ENCODE measurements around the gene CXCL11. TPM values are rescaled to one million over a fixed set of nuclear protein-coding genes. Genes with fewer than 3 reads are reported as not detected.
"Not testable (repeated sequence)": the region's sequence is repeated elsewhere in the genome, so short reads cannot be mapped to it uniquely, and the experiment has no call there.

Gene CXCL11
- total and polyA plus RNA-seq, 2 donors from 2014 or later, result not detected

GRCh38 chr4:76042241-76042998 lies 6.5 kb upstream of the CXCL11 start:
- H3K27me3 ChIP-seq (ENCODE audit: control insufficient read depth, insufficient read depth, low read length); H3K4me3 ChIP-seq (ENCODE audit: low read length in 3 of 3); DNase-seq; FAIRE-seq; H3K9ac ChIP-seq (ENCODE audit: low read length in 3 of 3); H3K4me1 ChIP-seq (ENCODE audit: control insufficient read depth in 2 of 3, insufficient read depth in 2 of 3, low read depth in 1 of 3, low read length in 3 of 3); intact Hi-C loops (cut with DNase I); H3K36me3 ChIP-seq (ENCODE audit: control insufficient read depth in 2 of 3, insufficient read depth in 3 of 3, low read length in 3 of 3); H3K27ac ChIP-seq (ENCODE audit: low read depth in 2 of 2, low read length in 2 of 2); H3K9me3 ChIP-seq (ENCODE audit: control insufficient read depth in 2 of 3, insufficient read depth in 1 of 3, low read length in 3 of 3): not testable (repeated sequence)

- H3K4me1 ChIP-seq (ENCODE audit: control insufficient read depth in 2 of 3, insufficient read depth in 2 of 3, low read depth in 1 of 3, low read length in 3 of 3), result no peaks in the 10 kb centered on the region
- H3K9me3 ChIP-seq (ENCODE audit: control insufficient read depth in 2 of 3, insufficient read depth in 1 of 3, low read length in 3 of 3), result no peaks in the 10 kb centered on the region
- no peaks in the 10 kb centered on the region for H3K27me3 ChIP-seq (ENCODE audit: control insufficient read depth, insufficient read depth, low read length)
- intact Hi-C loops (cut with DNase I), result no loop called here
- no peak overlapping the region for H3K9ac ChIP-seq (ENCODE audit: low read length in 3 of 3)
- no peak overlapping the region for H3K4me3 ChIP-seq (ENCODE audit: low read length in 3 of 3)
- TF ChIP-seq CTCF (IDR thresholded peaks at IDR 0.05; ENCODE audit: borderline replicate concordance, extremely low read depth, insufficient read depth), result no peak
- FAIRE-seq (no peak), DNase-seq (no peak)
- no peak overlapping the region for H3K27ac ChIP-seq (ENCODE audit: low read depth in 2 of 2, low read length in 2 of 2)
- H3K36me3 ChIP-seq (ENCODE audit: control insufficient read depth in 2 of 3, insufficient read depth in 3 of 3, low read length in 3 of 3), result no peaks in the 10 kb centered on the region
Observed at GRCh38 chr4:76036855-76037254, 985 bp upstream of the CXCL11 start.

- no peaks in the 10 kb centered on the region for H3K4me1 ChIP-seq (ENCODE audit: control insufficient read depth in 2 of 3, insufficient read depth in 2 of 3, low read depth in 1 of 3, low read length in 3 of 3)
- no peak for TF ChIP-seq CTCF (IDR thresholded peaks at IDR 0.05; ENCODE audit: borderline replicate concordance, extremely low read depth, insufficient read depth)
- intact Hi-C loops (cut with DNase I), result no loop called here
- no peak for DNase-seq
- H3K27ac ChIP-seq (ENCODE audit: low read depth in 2 of 2, low read length in 2 of 2), result no peak overlapping the region
- no peak overlapping the region for H3K9ac ChIP-seq (ENCODE audit: low read length in 3 of 3)
- no peaks in the 10 kb centered on the region for H3K9me3 ChIP-seq (ENCODE audit: control insufficient read depth in 2 of 3, insufficient read depth in 1 of 3, low read length in 3 of 3)
- no peak for FAIRE-seq
- H3K36me3 ChIP-seq (ENCODE audit: control insufficient read depth in 2 of 3, insufficient read depth in 3 of 3, low read length in 3 of 3), result no peaks in the 10 kb centered on the region
- no peak overlapping the region for H3K4me3 ChIP-seq (ENCODE audit: low read length in 3 of 3)
- no peaks in the 10 kb centered on the region for H3K27me3 ChIP-seq (ENCODE audit: control insufficient read depth, insufficient read depth, low read length)
Observed at GRCh38 chr4:76035141-76035540, 729 bp downstream of the CXCL11 start.

- no peak overlapping the region for H3K27ac ChIP-seq (ENCODE audit: low read depth in 2 of 2, low read length in 2 of 2)
- H3K4me3 ChIP-seq (ENCODE audit: low read length in 3 of 3), result no peak overlapping the region
- peaks cover 0 to 3% (median 0%) of the 10 kb centered on the region in 3 donors for H3K4me1 ChIP-seq (ENCODE audit: control insufficient read depth in 2 of 3, insufficient read depth in 2 of 3, low read depth in 1 of 3, low read length in 3 of 3)
- no peak overlapping the region for H3K9ac ChIP-seq (ENCODE audit: low read length in 3 of 3)
- TF ChIP-seq CTCF (IDR thresholded peaks at IDR 0.05; ENCODE audit: borderline replicate concordance, extremely low read depth, insufficient read depth), result no peak
- no peak for FAIRE-seq
- H3K27me3 ChIP-seq (ENCODE audit: control insufficient read depth, insufficient read depth, low read length), result no peaks in the 10 kb centered on the region
- H3K36me3 ChIP-seq (ENCODE audit: control insufficient read depth in 2 of 3, insufficient read depth in 3 of 3, low read length in 3 of 3), result no peaks in the 10 kb centered on the region
- DNase-seq, result no peak
- no peaks in the 10 kb centered on the region for H3K9me3 ChIP-seq (ENCODE audit: control insufficient read depth in 2 of 3, insufficient read depth in 1 of 3, low read length in 3 of 3)
- intact Hi-C loops (cut with DNase I), result no loop called here
Observed at GRCh38 chr4:76029300-76029699, 6.6 kb downstream of the CXCL11 start.

Measured in kidney (tissue), 14 donors.